Esophagus squamous epithelium (tissue), 4 donors: Measurements from ENCODE around the gene GALM.

Experiments used
- POLR2A ChIP-seq, 4 donors: fragments of 450-650 bp; IDR thresholded peaks; one replicate each; pipeline ENCODE4 v1.6.1; 2017; ENCODE audit warnings: antibody characterized with exemption in 4 of 4, mild to moderate bottlenecking in 4 of 4, moderate library complexity in 3 of 4
- TF ChIP-seq, protein P1 (sequence below), 6 experiments: fragments of 450-650 bp in 4 of 6; fragments of 200-600 bp in 2 of 6; sonication (generic) in 2 of 6; IDR thresholded peaks; one replicate each; pipeline ENCODE4 v1.5.1; 2016 to 2019; ENCODE audit warnings: antibody characterized with exemption in 6 of 6, mild to moderate bottlenecking in 4 of 6, moderate library complexity in 4 of 6

DNA sequence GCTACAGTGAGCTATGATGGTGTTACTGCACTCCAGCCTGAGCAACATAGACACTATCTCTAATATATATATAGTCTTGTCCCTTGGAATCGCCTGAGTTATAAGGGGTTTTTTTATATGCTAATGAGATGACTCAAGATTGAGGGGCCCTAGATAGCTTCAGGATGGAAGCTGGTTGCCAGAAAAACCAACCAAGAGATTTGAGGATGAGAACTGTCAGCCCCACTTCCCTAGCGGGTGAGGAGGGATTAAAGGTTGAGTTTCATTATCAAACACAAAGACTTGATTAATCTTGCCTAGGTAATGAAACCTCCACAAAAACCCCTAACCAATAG lies 12.6 kb upstream of the GALM start:
- no peak for TF ChIP-seq POLR2A (IDR thresholded peaks at IDR 0.05)
- TF ChIP-seq, protein P1, sequence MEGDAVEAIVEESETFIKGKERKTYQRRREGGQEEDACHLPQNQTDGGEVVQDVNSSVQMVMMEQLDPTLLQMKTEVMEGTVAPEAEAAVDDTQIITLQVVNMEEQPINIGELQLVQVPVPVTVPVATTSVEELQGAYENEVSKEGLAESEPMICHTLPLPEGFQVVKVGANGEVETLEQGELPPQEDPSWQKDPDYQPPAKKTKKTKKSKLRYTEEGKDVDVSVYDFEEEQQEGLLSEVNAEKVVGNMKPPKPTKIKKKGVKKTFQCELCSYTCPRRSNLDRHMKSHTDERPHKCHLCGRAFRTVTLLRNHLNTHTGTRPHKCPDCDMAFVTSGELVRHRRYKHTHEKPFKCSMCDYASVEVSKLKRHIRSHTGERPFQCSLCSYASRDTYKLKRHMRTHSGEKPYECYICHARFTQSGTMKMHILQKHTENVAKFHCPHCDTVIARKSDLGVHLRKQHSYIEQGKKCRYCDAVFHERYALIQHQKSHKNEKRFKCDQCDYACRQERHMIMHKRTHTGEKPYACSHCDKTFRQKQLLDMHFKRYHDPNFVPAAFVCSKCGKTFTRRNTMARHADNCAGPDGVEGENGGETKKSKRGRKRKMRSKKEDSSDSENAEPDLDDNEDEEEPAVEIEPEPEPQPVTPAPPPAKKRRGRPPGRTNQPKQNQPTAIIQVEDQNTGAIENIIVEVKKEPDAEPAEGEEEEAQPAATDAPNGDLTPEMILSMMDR (IDR thresholded peaks at IDR 0.05) = no peak
